Suprapubic skin (tissue), 4 donors: ENCODE measurements around the gene PROC. TPM values are rescaled to one million over a fixed set of nuclear protein-coding genes. Genes with fewer than 3 reads are reported as not detected.

Experiments
- DNase-seq, 2 donors: peaks; one replicate each; pipeline ENCODE4 v3.0.0-alpha.2; 2019; ENCODE audit warnings: low spot score in 2 of 2
- H3K27ac ChIP-seq: fragments of 200-600 bp; sonication (generic); one replicate; pipeline ENCODE4 v1.5.1; 2019
- H3K27me3 ChIP-seq: fragments of 200-600 bp; sonication (generic); one replicate; pipeline ENCODE4 v1.5.1; 2019
- H3K36me3 ChIP-seq: fragments of 200-600 bp; sonication (generic); one replicate; pipeline ENCODE4 v1.5.1; 2019
- H3K4me1 ChIP-seq: fragments of 200-600 bp; sonication (generic); one replicate; pipeline ENCODE4 v1.5.1; 2019
- H3K4me3 ChIP-seq: fragments of 200-600 bp; sonication (generic); one replicate; pipeline ENCODE4 v1.5.1; 2019; ENCODE audit warnings: mild to moderate bottlenecking
- H3K9me3 ChIP-seq: fragments of 200-600 bp; sonication (generic); one replicate; pipeline ENCODE4 v1.5.1; 2019
- EP300 ChIP-seq: sonication (generic); formaldehyde crosslinking; IDR thresholded peaks from one replicate; pipeline ENCODE4 v1.6.1; 2017; ENCODE audit warnings: antibody characterized with exemption
- POLR2A ChIP-seq, 2 donors: fragments of 450-650 bp; IDR thresholded peaks; one replicate each; pipeline ENCODE4 v1.6.1; 2017; ENCODE audit warnings: antibody characterized with exemption in 2 of 2, mild to moderate bottlenecking in 2 of 2, moderate library complexity in 2 of 2
- POLR2AphosphoS5 ChIP-seq, 3 donors: sonication (generic); formaldehyde crosslinking; IDR thresholded peaks; one replicate each; pipeline ENCODE4 v1.6.1; 2017; ENCODE audit warnings: antibody characterized with exemption in 3 of 3
- WGBS: methylation state at CpG from one replicate; pipeline ENCODE4 v1.1.5; 2018; 5-methylcytosine and 5-hydroxymethylcytosine counted together
- total RNA-seq, 4 donors: library from RNA; depleted of rRNA; stranded (reverse); fragments of >200 nt; gene quantifications; one replicate each; pipeline ENCODE4 v1.1.0, GENCODE V29; 2016
- TF ChIP-seq, protein P1 (sequence below), 2 donors: fragments of 200-600 bp in 1 of 2; fragments of 450-650 bp in 1 of 2; sonication (generic) in 1 of 2; IDR thresholded peaks; one replicate each; pipeline ENCODE4 v1.5.1; 2016 to 2019; ENCODE audit warnings: antibody characterized with exemption in 2 of 2, mild to moderate bottlenecking in 1 of 2, moderate library complexity in 1 of 2

Gene PROC
- total RNA-seq, 4 donors from 2014 or later, result 0.36 to 7.1 TPM; not detected in 2

DNA sequence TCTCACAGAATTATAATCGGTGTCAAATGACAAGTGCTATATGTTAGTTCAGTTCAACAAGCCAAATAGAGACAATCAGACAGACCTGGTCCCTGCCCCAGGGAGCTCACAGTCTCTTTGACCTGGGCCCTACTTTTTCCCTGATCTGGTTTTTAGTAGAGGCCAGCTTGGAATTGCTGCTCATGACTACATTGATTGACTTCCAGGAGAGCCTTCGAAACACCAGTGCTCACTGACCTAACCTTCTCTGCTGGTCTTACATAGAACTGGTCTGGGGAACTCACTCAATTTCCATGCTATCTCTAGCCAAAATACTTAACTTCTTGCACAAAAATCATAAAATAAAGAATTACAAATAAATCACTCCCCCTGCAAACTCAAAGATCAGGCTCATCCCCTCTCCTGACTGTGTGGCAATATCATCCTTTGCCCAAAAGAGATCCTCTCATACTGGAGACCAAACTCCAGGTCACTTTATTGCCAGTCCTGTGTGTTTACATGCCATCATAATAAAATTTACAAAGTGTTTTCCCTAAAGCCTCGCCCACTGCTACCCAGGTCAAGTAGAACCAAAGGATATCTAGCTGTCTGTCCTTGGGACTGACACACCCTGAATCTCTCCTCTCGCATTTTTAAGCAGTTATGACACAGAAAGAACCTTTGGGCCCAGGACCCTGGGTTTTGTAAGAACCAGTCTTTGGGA, 53.2 kb downstream of the PROC start:
- no peaks in the 10 kb centered on the region for H3K27me3 ChIP-seq
- no peak overlapping the region for H3K27ac ChIP-seq
- DNase-seq, result no peak
- no peaks in the 10 kb centered on the region for H3K9me3 ChIP-seq
- WGBS, result 92% methylated on average over 4 of the region's 4 CpGs
- no peak for TF ChIP-seq POLR2A (IDR thresholded peaks at IDR 0.05)
- TF ChIP-seq, protein P1, sequence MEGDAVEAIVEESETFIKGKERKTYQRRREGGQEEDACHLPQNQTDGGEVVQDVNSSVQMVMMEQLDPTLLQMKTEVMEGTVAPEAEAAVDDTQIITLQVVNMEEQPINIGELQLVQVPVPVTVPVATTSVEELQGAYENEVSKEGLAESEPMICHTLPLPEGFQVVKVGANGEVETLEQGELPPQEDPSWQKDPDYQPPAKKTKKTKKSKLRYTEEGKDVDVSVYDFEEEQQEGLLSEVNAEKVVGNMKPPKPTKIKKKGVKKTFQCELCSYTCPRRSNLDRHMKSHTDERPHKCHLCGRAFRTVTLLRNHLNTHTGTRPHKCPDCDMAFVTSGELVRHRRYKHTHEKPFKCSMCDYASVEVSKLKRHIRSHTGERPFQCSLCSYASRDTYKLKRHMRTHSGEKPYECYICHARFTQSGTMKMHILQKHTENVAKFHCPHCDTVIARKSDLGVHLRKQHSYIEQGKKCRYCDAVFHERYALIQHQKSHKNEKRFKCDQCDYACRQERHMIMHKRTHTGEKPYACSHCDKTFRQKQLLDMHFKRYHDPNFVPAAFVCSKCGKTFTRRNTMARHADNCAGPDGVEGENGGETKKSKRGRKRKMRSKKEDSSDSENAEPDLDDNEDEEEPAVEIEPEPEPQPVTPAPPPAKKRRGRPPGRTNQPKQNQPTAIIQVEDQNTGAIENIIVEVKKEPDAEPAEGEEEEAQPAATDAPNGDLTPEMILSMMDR (IDR thresholded peaks at IDR 0.05), result no peak
- no peak for TF ChIP-seq EP300
- TF ChIP-seq POLR2AphosphoS5 (IDR thresholded peaks at IDR 0.05), result no peak
- no peak overlapping the region for H3K4me3 ChIP-seq
- no peaks in the 10 kb centered on the region for H3K4me1 ChIP-seq
- no peaks in the 10 kb centered on the region for H3K36me3 ChIP-seq

DNA sequence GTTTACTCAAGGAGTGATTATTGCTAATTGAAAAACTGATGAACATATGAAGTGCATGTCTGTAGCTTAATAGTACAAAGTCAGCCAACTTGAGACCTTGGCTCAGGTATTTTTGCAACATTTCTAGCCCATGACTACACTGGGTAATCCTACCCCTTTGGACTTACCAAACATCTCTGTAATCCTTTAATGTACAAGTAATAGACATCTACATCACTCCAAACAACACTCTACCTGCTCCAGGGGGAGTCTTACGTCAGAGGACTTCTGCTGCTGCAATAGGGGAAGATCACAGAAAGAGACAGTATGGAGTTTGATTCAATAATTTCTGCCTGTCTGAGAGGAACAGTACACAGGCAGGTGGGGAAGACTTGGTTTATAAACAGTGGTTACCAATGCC, 54.0 kb downstream of the PROC start:
- no peaks in the 10 kb centered on the region for H3K36me3 ChIP-seq
- no peak for TF ChIP-seq POLR2AphosphoS5 (IDR thresholded peaks at IDR 0.05)
- TF ChIP-seq, protein P1 (IDR thresholded peaks at IDR 0.05), result no peak
- TF ChIP-seq EP300, result no peak
- TF ChIP-seq POLR2A (IDR thresholded peaks at IDR 0.05), result no peak
- no peak for DNase-seq
- no peaks in the 10 kb centered on the region for H3K9me3 ChIP-seq
- 100% methylated on average over 1 of the region's 1 CpG for WGBS
- H3K4me1 ChIP-seq, result no peaks in the 10 kb centered on the region
- no peak overlapping the region for H3K27ac ChIP-seq
- H3K4me3 ChIP-seq, result no peak overlapping the region
- H3K27me3 ChIP-seq, result no peaks in the 10 kb centered on the region

- WGBS, result 98% methylated on average over 2 of the region's 2 CpGs
- H3K27ac ChIP-seq, result no peak overlapping the region
- peaks cover 9% of the 10 kb centered on the region for H3K36me3 ChIP-seq
- H3K4me3 ChIP-seq, result no peak overlapping the region
- H3K4me1 ChIP-seq, result no peaks in the 10 kb centered on the region
- TF ChIP-seq, protein P1 (IDR thresholded peaks at IDR 0.05), result no peak
- TF ChIP-seq POLR2A (IDR thresholded peaks at IDR 0.05), result no peak
- no peak for TF ChIP-seq EP300
- TF ChIP-seq POLR2AphosphoS5 (IDR thresholded peaks at IDR 0.05), result no peak
- H3K27me3 ChIP-seq, result no peaks in the 10 kb centered on the region
- H3K9me3 ChIP-seq, result no peaks in the 10 kb centered on the region
- DNase-seq, result no peak
These were observed 57.6 kb downstream of the PROC start for GRCh38 chr2:127475788-127476187.

Other genes with a start within 250 kb of the PROC start
- gene CYP27C1, start 198.1 kb upstream of the PROC start, total RNA-seq, result 10 to 100 TPM in 1 of 4 donors, 1 to 10 TPM in 3; 1.8 to 12.7 (median 2.9) TPM
- 100 to 1,000 TPM in 1 of 4 donors, 10 to 100 TPM in 3; 35.5 to 103 (median 39.1) TPM for gene ERCC3, start 124.3 kb upstream of the PROC start, total RNA-seq
- gene MAP3K2, start 30.5 kb upstream of the PROC start, total RNA-seq, result 10 to 100 TPM; 29.4 to 49.1 (median 44.0) TPM
- gene IWS1, start 108.1 kb downstream of the PROC start, total RNA-seq, result 10 to 100 TPM; 23.2 to 51.4 (median 29.9) TPM
- gene MYO7B, start 117.3 kb downstream of the PROC start, total RNA-seq, result 1 to 10 TPM in 3 of 4 donors, under 1 TPM in 1; 0.72 to 4.7 (median 3.6) TPM
- under 1 TPM in 2 of 4 donors, not detected in 2; 0.48 to 0.52 TPM for gene GPR17, start 227.7 kb downstream of the PROC start, total RNA-seq